ENCODE data around the gene ELMO3.

Gene ELMO3

GRCh38 chr16:67204076-67204475 lies 5.1 kb downstream of the ELMO3 start:
- Histone ChIP-seq H3K27me3 (ENCODE audit: insufficient read depth, low read length) (no peaks in the 10 kb centered on the region), H3K9me3 (ENCODE audit: insufficient read depth, low read depth, low read length) (no peaks in the 10 kb centered on the region), H3K36me3 (ENCODE audit: insufficient read depth, low read depth, low read length) (peaks cover 5% of the 10 kb centered on the region; the same call in 1 of the 2 replicates), H3K4me3 (ENCODE audit: low read length) (no peak overlapping the region), H3K9ac (ENCODE audit: low read depth, low read length) (no peak overlapping the region), H3K27ac (ENCODE audit: low read length) (no peak overlapping the region), H3K4me1 (ENCODE audit: insufficient read depth, low read length) (peaks cover 3% of the 10 kb centered on the region; the same call in 1 of the 2 replicates)

GRCh38 chr16:67206129-67206837 lies 7.4 kb downstream of the ELMO3 start:
- Histone ChIP-seq H3K4me3 (ENCODE audit: low read length) (no peak overlapping the region), H3K27ac (ENCODE audit: low read length) (no peak overlapping the region), H3K36me3 (ENCODE audit: insufficient read depth, low read depth, low read length) (peaks cover 4% of the 10 kb centered on the region; the same call in 1 of the 2 replicates), H3K4me1 (ENCODE audit: insufficient read depth, low read length) (no peaks in the 10 kb centered on the region; the same call in 1 of the 2 replicates), H3K9ac (ENCODE audit: low read depth, low read length) (no peak overlapping the region), H3K27me3 (ENCODE audit: insufficient read depth, low read length) (no peaks in the 10 kb centered on the region; the same call in 1 of the 2 replicates), H3K9me3 (ENCODE audit: insufficient read depth, low read depth, low read length) (no peaks in the 10 kb centered on the region)

GRCh38 chr16:67206838-67207248 lies 7.9 kb downstream of the ELMO3 start:
- peaks cover 5% of the 10 kb centered on the region; the same call in 1 of the 2 replicates for H3K27me3 ChIP-seq (ENCODE audit: insufficient read depth, low read length)
- no peak overlapping the region for H3K9ac ChIP-seq (ENCODE audit: low read depth, low read length)
- no peaks in the 10 kb centered on the region for H3K36me3 ChIP-seq (ENCODE audit: insufficient read depth, low read depth, low read length)
- H3K27ac ChIP-seq (ENCODE audit: low read length): no peak overlapping the region
- H3K9me3 ChIP-seq (ENCODE audit: insufficient read depth, low read depth, low read length): no peaks in the 10 kb centered on the region
- H3K4me1 ChIP-seq (ENCODE audit: insufficient read depth, low read length): no peaks in the 10 kb centered on the region; the same call in 1 of the 2 replicates
- no peak overlapping the region for H3K4me3 ChIP-seq (ENCODE audit: low read length)

GRCh38 chr16:67207249-67208091 lies 8.5 kb downstream of the ELMO3 start:
- H3K27ac ChIP-seq (ENCODE audit: low read length): no peak overlapping the region
- no peak overlapping the region for H3K4me3 ChIP-seq (ENCODE audit: low read length)

GRCh38 chr16:67208154-67208896 lies 9.4 kb downstream of the ELMO3 start:
- H3K27me3 ChIP-seq (ENCODE audit: insufficient read depth, low read length): peaks cover 15% of the 10 kb centered on the region
- H3K27ac ChIP-seq (ENCODE audit: low read length): no peak overlapping the region
- H3K9ac ChIP-seq (ENCODE audit: low read depth, low read length): no peak overlapping the region; the same call in 1 of the 2 replicates
- H3K9me3 ChIP-seq (ENCODE audit: insufficient read depth, low read depth, low read length): no peaks in the 10 kb centered on the region
- H3K4me3 ChIP-seq (ENCODE audit: low read length): no peak overlapping the region
- no peaks in the 10 kb centered on the region for H3K36me3 ChIP-seq (ENCODE audit: insufficient read depth, low read depth, low read length)
- H3K4me1 ChIP-seq (ENCODE audit: insufficient read depth, low read length): no peaks in the 10 kb centered on the region; the same call in 1 of the 2 replicates

More at GRCh38 chr16:67207249-67208091, 8.5 kb downstream of the ELMO3 start:
- no peaks in the 10 kb centered on the region; the same call in 1 of the 2 replicates for H3K4me1 ChIP-seq (ENCODE audit: insufficient read depth, low read length)
- H3K27me3 ChIP-seq (ENCODE audit: insufficient read depth, low read length): peaks cover 9% of the 10 kb centered on the region
- H3K9ac ChIP-seq (ENCODE audit: low read depth, low read length): no peak overlapping the region; the same call in 1 of the 2 replicates
- H3K9me3 ChIP-seq (ENCODE audit: insufficient read depth, low read depth, low read length): no peaks in the 10 kb centered on the region
- H3K36me3 ChIP-seq (ENCODE audit: insufficient read depth, low read depth, low read length): no peaks in the 10 kb centered on the region

GRCh38 chr16:67209565-67209964 lies 10.6 kb downstream of the ELMO3 start:
- Histone ChIP-seq H3K9me3 (ENCODE audit: insufficient read depth, low read depth, low read length) (no peaks in the 10 kb centered on the region), H3K27me3 (ENCODE audit: insufficient read depth, low read length) (peaks cover 16% of the 10 kb centered on the region), H3K4me3 (ENCODE audit: low read length) (no peak overlapping the region), H3K36me3 (ENCODE audit: insufficient read depth, low read depth, low read length) (no peaks in the 10 kb centered on the region), H3K4me1 (ENCODE audit: insufficient read depth, low read length) (no peaks in the 10 kb centered on the region; the same call in 1 of the 2 replicates), H3K27ac (ENCODE audit: low read length) (no peak overlapping the region), H3K9ac (ENCODE audit: low read depth, low read length) (no peak overlapping the region)

- Histone ChIP-seq H3K9ac (ENCODE audit: low read depth, low read length) (no peak overlapping the region), H3K36me3 (ENCODE audit: insufficient read depth, low read depth, low read length) (no peaks in the 10 kb centered on the region), H3K4me3 (ENCODE audit: low read length) (no peak overlapping the region), H3K27me3 (ENCODE audit: insufficient read depth, low read length) (peaks cover 22% of the 10 kb centered on the region), H3K27ac (ENCODE audit: low read length) (no peak overlapping the region), H3K4me1 (ENCODE audit: insufficient read depth, low read length) (no peaks in the 10 kb centered on the region; the same call in 1 of the 2 replicates), H3K9me3 (ENCODE audit: insufficient read depth, low read depth, low read length) (no peaks in the 10 kb centered on the region)
Measured at GRCh38 chr16:67210069-67210937, 11.4 kb downstream of the ELMO3 start.

GRCh38 chr16:67211674-67212073 lies 12.7 kb downstream of the ELMO3 start:
- no peaks in the 10 kb centered on the region for H3K36me3 ChIP-seq (ENCODE audit: insufficient read depth, low read depth, low read length)
- H3K9ac ChIP-seq (ENCODE audit: low read depth, low read length): no peak overlapping the region
- H3K27ac ChIP-seq (ENCODE audit: low read length): no peak overlapping the region
- H3K4me3 ChIP-seq (ENCODE audit: low read length): no peak overlapping the region
- H3K27me3 ChIP-seq (ENCODE audit: insufficient read depth, low read length): peaks cover 32% of the 10 kb centered on the region
- no peaks in the 10 kb centered on the region; the same call in 1 of the 2 replicates for H3K4me1 ChIP-seq (ENCODE audit: insufficient read depth, low read length)
- no peaks in the 10 kb centered on the region for H3K9me3 ChIP-seq (ENCODE audit: insufficient read depth, low read depth, low read length)

GRCh38 chr16:67212766-67213165 lies 13.8 kb downstream of the ELMO3 start:
- H3K9me3 ChIP-seq (ENCODE audit: insufficient read depth, low read depth, low read length): no peaks in the 10 kb centered on the region
- H3K4me3 ChIP-seq (ENCODE audit: low read length): no peak overlapping the region
- H3K27me3 ChIP-seq (ENCODE audit: insufficient read depth, low read length): peaks cover 42% of the 10 kb centered on the region
- no peaks in the 10 kb centered on the region for H3K36me3 ChIP-seq (ENCODE audit: insufficient read depth, low read depth, low read length)
- no peak overlapping the region for H3K9ac ChIP-seq (ENCODE audit: low read depth, low read length)
- H3K27ac ChIP-seq (ENCODE audit: low read length): no peak overlapping the region
- no peaks in the 10 kb centered on the region for H3K4me1 ChIP-seq (ENCODE audit: insufficient read depth, low read length)

GRCh38 chr16:67213197-67214019 lies 14.5 kb downstream of the ELMO3 start:
- Histone ChIP-seq H3K4me3 (ENCODE audit: low read length) (no peak overlapping the region), H3K9me3 (ENCODE audit: insufficient read depth, low read depth, low read length) (no peaks in the 10 kb centered on the region), H3K9ac (ENCODE audit: low read depth, low read length) (no peak overlapping the region), H3K4me1 (ENCODE audit: insufficient read depth, low read length) (no peaks in the 10 kb centered on the region), H3K27me3 (ENCODE audit: insufficient read depth, low read length) (peaks cover 42% of the 10 kb centered on the region), H3K36me3 (ENCODE audit: insufficient read depth, low read depth, low read length) (no peaks in the 10 kb centered on the region), H3K27ac (ENCODE audit: low read length) (no peak overlapping the region)

Data from iPS-20b (cell line).